ENCODE measurements around the gene FAM98B.

FAM98B gene

GRCh38 chr15:38507570-38507969 lies 53.6 kb downstream of the FAM98B start:
- DNase-seq (ENCODE audit: low read depth, low spot score) = no peak

DNA sequence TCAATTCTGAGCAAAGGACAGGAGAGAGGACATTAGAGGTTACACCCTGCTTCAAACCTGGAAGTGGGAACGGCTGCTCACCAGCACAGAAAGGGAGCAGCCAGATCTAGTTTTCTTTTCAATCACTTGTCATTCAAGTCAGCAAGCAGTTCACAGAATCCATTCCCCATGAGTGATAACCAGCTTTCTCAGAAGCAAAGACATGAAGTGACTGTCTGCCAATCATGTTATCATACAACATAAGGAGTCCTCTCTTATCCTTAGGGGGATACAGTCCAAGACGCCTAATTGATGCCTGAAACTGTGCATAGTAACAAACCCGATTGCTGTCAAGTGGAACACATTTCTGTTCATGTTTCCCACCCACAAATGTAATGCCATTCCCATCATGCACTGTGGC lies 54.7 kb downstream of the FAM98B start:
- DNase-seq (ENCODE audit: low read depth, low spot score) = no peak

DNA sequence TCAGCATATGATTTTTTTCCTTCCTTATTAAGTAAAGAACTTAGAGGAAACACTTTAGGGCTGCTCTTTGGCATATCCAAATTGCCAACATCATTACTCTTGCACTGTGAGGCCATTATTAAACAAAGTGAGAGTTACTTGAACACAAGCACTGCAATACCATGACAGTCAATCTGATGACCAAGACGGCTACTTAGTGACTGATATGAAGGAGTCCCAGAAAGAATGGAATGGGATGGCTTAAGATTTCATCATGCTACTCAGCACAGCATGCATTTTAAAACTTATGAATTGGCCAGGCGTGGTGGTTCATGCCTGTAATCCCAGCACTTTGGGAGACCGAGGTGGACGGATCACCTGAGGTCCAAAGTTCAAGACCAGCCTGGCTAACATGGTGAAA lies 55.2 kb downstream of the FAM98B start:
- DNase-seq (ENCODE audit: low read depth, low spot score) = no peak

GRCh38 chr15:38512901-38513300 lies 59.0 kb downstream of the FAM98B start:
- no peak for DNase-seq (ENCODE audit: low read depth, low spot score)

- no peak for DNase-seq (ENCODE audit: low read depth, low spot score)
Observed at GRCh38 chr15:38514601-38515000, 60.7 kb downstream of the FAM98B start.

DNA sequence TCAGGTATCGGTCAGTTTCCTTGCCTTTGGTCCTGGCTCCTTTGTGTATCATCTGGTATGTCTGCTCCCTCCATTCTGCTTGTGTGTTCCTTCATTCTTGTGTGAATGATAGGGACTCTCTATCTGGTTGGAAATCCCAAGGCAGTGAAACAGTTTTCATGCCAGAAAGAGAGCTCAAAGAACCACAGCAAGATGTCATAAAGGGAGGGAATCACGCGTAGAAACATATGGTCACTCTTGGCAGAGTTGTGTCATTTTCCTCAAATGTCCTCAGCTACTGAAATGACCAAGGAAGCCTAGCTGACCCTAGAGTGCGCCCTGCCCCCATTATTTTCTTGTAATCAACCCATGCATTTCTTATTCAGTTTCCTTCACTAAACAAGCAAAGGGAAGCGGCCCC lies 62.7 kb downstream of the FAM98B start:
- DNase-seq (ENCODE audit: low read depth, low spot score) = no peak

GRCh38 chr15:38517312-38517975 lies 63.5 kb downstream of the FAM98B start:
- DNase-seq (ENCODE audit: low read depth, low spot score) = no peak

- no peak for DNase-seq (ENCODE audit: low read depth, low spot score)
Observed at GRCh38 chr15:38518084-38518483, 64.2 kb downstream of the FAM98B start.

GRCh38 chr15:38520035-38520434 lies 66.1 kb downstream of the FAM98B start:
- no peak for DNase-seq (ENCODE audit: low read depth, low spot score)

- no peak for DNase-seq (ENCODE audit: low read depth, low spot score)
Observed at GRCh38 chr15:38521316-38521715, 67.4 kb downstream of the FAM98B start.

GRCh38 chr15:38522922-38523321 lies 69.0 kb downstream of the FAM98B start:
- DNase-seq (ENCODE audit: low read depth, low spot score) = no peak

GRCh38 chr15:38524156-38524555 lies 70.2 kb downstream of the FAM98B start:
- DNase-seq (ENCODE audit: low read depth, low spot score) = no peak

- DNase-seq (ENCODE audit: low read depth, low spot score) = no peak
Observed at GRCh38 chr15:38525489-38525888, 71.6 kb downstream of the FAM98B start.

- no peak for DNase-seq (ENCODE audit: low read depth, low spot score)
Observed at GRCh38 chr15:38526158-38526557, 72.2 kb downstream of the FAM98B start.

GRCh38 chr15:38528294-38528693 lies 74.4 kb downstream of the FAM98B start:
- DNase-seq (ENCODE audit: low read depth, low spot score) = no peak

DNA sequence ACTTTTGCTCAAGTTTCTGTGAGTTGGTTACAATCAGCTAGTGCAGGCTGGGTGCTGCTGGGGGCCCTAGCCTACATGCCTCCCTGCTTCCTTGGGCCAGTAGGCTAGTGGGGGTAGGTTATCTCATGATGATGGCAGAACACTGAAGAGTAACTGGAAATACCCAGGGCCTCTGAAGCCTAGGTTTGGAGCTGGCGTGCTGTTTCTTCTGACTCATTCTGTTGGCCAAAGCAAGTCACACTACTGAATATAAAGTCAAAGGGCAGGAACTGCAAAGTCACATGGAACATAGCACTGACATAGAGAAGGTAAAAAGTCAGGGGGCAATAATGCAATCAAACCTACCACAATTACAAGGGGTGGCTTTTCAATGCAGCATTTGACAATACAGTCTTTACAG lies 76.2 kb downstream of the FAM98B start:
- DNase-seq (ENCODE audit: low read depth, low spot score) = no peak

DNA sequence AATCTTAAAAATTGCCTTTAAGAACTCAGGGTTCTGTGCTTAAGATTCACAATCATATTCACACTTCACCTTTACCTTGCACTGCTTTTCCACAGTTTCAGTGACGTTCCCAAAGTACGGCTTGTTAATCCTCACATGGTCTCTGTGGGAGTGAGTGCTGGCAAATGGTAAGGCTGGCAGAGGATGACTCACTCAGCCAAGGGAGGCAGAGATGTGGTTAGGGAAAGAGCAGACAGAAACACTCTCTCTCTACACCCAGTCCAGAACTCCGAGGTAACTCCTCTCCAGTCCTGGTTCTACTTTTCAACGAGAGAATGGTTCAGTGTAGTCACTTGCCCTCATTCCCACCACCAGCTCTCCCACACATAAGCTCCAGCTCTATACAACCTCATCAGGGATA lies 77.6 kb downstream of the FAM98B start:
- no peak for DNase-seq (ENCODE audit: low read depth, low spot score)

GRCh38 chr15:38532728-38533127 lies 78.8 kb downstream of the FAM98B start:
- no peak for DNase-seq (ENCODE audit: low read depth, low spot score)

- no peak for DNase-seq (ENCODE audit: low read depth, low spot score)
Observed at GRCh38 chr15:38533416-38533915, 79.5 kb downstream of the FAM98B start.

DNA sequence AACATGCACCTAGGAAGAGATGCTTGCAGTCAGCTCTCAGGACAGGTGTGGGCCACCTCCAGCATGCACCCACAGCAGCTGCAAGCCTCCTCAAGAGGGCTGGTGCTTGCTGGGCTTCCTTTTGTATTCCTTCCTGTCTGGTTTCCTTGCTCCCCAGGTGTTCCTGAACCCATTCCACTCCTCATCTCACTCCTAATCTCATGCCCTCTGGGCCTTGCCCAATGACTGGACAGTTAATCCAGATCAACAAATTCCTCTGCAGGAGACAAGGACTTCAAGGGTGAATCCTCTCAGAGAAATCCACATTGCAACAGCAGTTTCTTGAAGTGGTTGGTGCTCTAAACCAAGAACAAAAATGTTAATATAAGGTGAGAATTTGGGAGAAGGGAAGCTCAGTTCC lies 80.0 kb downstream of the FAM98B start:
- no peak for DNase-seq (ENCODE audit: low read depth, low spot score)

DNA sequence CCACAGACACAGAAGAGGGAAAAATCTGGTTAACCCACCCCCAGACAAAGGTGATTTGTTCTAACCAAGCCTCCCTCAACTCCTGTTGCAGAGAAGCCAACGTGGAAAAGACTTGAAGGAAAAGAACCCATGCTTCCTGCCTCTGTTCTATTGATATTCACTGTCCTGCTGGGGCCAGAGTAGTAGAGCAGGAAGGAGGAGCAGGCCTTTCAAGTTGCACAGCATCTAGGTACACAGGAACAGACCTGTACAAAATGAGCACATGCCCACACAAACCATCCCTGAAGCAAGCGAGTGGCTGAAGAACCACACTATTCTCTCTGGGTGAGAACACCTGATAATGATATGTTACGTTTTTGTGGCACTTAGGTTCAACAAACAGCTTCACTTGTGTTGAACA lies 80.8 kb downstream of the FAM98B start:
- no peak for DNase-seq (ENCODE audit: low read depth, low spot score)

GRCh38 chr15:38535491-38536200 lies 81.7 kb downstream of the FAM98B start:
- DNase-seq (ENCODE audit: low read depth, low spot score) = no peak

DNA sequence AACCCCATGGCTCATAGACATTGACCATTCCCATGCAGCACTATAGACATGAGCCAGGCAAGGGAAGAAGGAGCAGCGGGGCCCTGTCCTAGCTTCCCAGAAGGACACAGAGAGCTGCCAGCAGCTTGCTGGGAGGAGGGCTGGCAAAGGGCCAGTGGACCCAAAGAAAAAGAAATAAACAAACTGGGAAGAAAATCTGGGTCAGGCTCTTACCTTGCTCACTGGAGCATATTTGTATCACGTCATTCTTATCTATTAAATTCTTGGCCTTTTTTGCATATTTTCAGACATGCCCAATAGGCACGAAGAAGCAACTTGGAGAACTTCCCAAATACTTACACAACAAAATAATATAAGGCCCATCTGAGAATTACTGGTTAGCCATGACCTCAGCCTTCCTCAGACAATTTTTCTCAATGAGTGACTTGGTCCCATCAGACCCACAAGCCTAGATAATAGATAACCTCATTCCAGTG lies 82.3 kb downstream of the FAM98B start:
- no peak for DNase-seq (ENCODE audit: low read depth, low spot score)
